ENCODE measurements around the gene CRYZ.

DNA sequence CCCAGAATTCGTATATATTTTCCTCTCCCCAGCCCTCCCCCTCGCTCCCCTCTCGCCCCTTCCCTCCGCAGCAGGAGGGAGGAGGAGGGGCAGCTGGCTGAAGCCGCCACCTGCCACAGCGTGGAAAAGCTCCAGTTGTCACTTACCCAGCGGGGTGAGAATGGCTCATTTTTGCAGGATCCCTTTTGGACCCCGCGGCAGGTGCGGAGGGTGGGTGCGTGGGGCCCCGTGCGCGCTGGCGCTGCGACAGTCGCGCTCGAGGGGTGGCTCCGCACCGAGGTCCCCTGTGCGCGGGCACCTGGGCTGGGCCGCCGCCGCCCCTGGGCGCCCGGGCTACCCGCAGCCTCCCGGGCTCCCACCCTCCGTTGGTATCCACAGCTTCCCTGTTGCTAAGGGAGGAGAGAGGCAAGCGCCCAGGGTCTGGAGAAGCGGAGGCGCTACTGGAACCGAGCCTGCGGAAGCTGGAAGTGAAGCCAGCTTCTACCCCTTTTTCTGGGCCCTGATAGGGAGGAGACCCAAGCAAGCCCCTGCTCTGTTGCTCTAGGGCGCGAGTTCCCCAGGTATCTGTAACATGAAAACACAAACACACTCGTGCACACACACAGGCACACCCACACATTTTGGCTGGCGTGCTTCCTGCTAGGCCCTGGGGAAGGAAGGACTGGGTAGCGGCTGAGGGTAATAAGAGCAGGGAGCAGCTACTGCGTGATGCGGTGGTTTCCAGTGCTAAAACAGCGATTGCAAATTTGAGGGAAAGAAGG, 59.3 kb downstream of the CRYZ start, which contains the start of gene ERICH3:
- TF ChIP-seq, protein P1, sequence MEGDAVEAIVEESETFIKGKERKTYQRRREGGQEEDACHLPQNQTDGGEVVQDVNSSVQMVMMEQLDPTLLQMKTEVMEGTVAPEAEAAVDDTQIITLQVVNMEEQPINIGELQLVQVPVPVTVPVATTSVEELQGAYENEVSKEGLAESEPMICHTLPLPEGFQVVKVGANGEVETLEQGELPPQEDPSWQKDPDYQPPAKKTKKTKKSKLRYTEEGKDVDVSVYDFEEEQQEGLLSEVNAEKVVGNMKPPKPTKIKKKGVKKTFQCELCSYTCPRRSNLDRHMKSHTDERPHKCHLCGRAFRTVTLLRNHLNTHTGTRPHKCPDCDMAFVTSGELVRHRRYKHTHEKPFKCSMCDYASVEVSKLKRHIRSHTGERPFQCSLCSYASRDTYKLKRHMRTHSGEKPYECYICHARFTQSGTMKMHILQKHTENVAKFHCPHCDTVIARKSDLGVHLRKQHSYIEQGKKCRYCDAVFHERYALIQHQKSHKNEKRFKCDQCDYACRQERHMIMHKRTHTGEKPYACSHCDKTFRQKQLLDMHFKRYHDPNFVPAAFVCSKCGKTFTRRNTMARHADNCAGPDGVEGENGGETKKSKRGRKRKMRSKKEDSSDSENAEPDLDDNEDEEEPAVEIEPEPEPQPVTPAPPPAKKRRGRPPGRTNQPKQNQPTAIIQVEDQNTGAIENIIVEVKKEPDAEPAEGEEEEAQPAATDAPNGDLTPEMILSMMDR (conservative IDR thresholded peaks at IDR 0.05 in 1 of 2, IDR thresholded peaks at IDR 0.05 in 1 of 2; ENCODE audit: extremely low read depth in 1 of 2, insufficient read depth in 1 of 2, low read depth in 1 of 2, low read length in 2 of 2) = no peak
- TF ChIP-seq EZH2 (IDR thresholded peaks at IDR 0.05; ENCODE audit: borderline replicate concordance, low read length) = no peak
